PC-3 (cell line): ENCODE results near the gene BRI3. TPM values are rescaled to one million over a fixed set of nuclear protein-coding genes. Genes with fewer than 3 reads are reported as not detected.

Experiments used
- ATAC-seq: fragments of 200-7000 bp; cut with Tn5 transposase; 2 replicates; pipeline ENCODE4 v1.9.1; 2020; ENCODE audit warnings: mild to moderate bottlenecking, moderate library complexity
- BruUV-seq: library from RNA; stranded (reverse); fragments of 400-500 nt; replicated peaks from 2 replicates; lab custom pipeline; 2021; lab: Mats Ljungman, UMichigan
- CTCF ChIA-PET: fragments of 300-600 bp; sonication (Branson Sonifier 250); formaldehyde crosslinking; loops from one replicate; lab custom pipeline; 2022; ENCODE audit warnings: antibody characterized with exemption; lab: Charles Lee
- POLR2A ChIA-PET: fragments of 300-600 bp; sonication (Branson Sonifier 250); formaldehyde crosslinking; loops from one replicate; lab custom pipeline; 2022; ENCODE audit warnings: antibody characterized with exemption; ENCODE audit not compliant: unreplicated experiment; lab: Charles Lee
- DNase-seq: peaks from one replicate; pipeline ENCODE4 v3.0.0-alpha.2; 2015
- H2AFZ ChIP-seq: fragments of 300-600 bp; sonication (generic); 2 replicates; pipeline ENCODE4 v1.6.0; 2016; ENCODE audit warnings: antibody characterized with exemption, low read length
- H3F3A ChIP-seq: fragments of 300-600 bp; sonication (generic); one replicate; pipeline ENCODE4 v1.6.0; 2017; ENCODE audit warnings: antibody characterized with exemption, low read length, control low read depth, mild to moderate bottlenecking; ENCODE audit not compliant: unreplicated experiment
- H3K27ac ChIP-seq: fragments of 300-600 bp; sonication (generic); 2 replicates; pipeline ENCODE4 v1.5.1; 2016; ENCODE audit warnings: mild to moderate bottlenecking, low read length
- H3K27me3 ChIP-seq: fragments of 300-600 bp; sonication (generic); 2 replicates; pipeline ENCODE4 v1.6.1; 2016; ENCODE audit warnings: low read length, mixed read lengths
- H3K36me3 ChIP-seq: fragments of 300-600 bp; sonication (generic); 2 replicates; pipeline ENCODE4 v1.6.1; 2016; ENCODE audit warnings: low read depth, mixed run types, low read length, mixed read lengths
- H3K4me1 ChIP-seq: fragments of 300-600 bp; sonication (generic); 2 replicates; pipeline ENCODE4 v1.5.1; 2016; ENCODE audit warnings: low read length; ENCODE audit not compliant: insufficient read depth
- H3K4me2 ChIP-seq: fragments of 300-600 bp; sonication (generic); 2 replicates; pipeline ENCODE4 v1.6.0; 2016; ENCODE audit warnings: low read length
- H3K4me3 ChIP-seq: fragments of 300-600 bp; sonication (generic); 2 replicates; pipeline ENCODE4 v1.5.1; 2016; ENCODE audit warnings: mild to moderate bottlenecking, low read length, mixed read lengths
- H3K79me2 ChIP-seq: fragments of 300-600 bp; sonication (generic); 2 replicates; pipeline ENCODE4 v1.6.1; 2017; ENCODE audit warnings: low read length, mixed read lengths
- H3K9ac ChIP-seq: fragments of 300-600 bp; sonication (generic); 2 replicates; pipeline ENCODE4 v1.6.0; 2016; ENCODE audit warnings: mild to moderate bottlenecking, low read length
- H3K9me2 ChIP-seq: fragments of 300-600 bp; sonication (generic); replicated peaks from 2 replicates; pipeline ENCODE4 v1.6.1; 2016; ENCODE audit warnings: mixed run types, low read length, mixed read lengths
- H3K9me3 ChIP-seq: fragments of 300-600 bp; sonication (generic); 2 replicates; pipeline ENCODE4 v1.6.1; 2016; ENCODE audit warnings: low read length, mixed read lengths
- H4K20me1 ChIP-seq: fragments of 300-600 bp; sonication (generic); 2 replicates; pipeline ENCODE4 v1.6.1; 2016; ENCODE audit warnings: low read length, mixed read lengths
- CTCF ChIP-seq: fragments of 300-600 bp; sonication (generic); conservative IDR thresholded peaks from 2 replicates; pipeline ENCODE4 v1.5.1; 2017; ENCODE audit warnings: antibody characterized with exemption, low read depth, mild to moderate bottlenecking, low read length
- EZH2 ChIP-seq: fragments of 300-600 bp; sonication (generic); IDR thresholded peaks from one replicate; pipeline ENCODE4 v1.6.1; 2017; ENCODE audit warnings: antibody characterized with exemption, mild to moderate bottlenecking, low read length; ENCODE audit not compliant: unreplicated experiment
- EZH2phosphoT487 ChIP-seq: fragments of 300-600 bp; sonication (generic); IDR thresholded peaks from 2 replicates; pipeline ENCODE4 v1.6.1; 2018; ENCODE audit warnings: mild to moderate bottlenecking, antibody characterized with exemption, low read length, borderline replicate concordance
- intact Hi-C: fragments of 100-400 bp; cut with micrococcal nuclease; formaldehyde crosslinking; loops from 2 replicates; pipeline ENCODE4 v1.9.0; 2023
- total RNA-seq: library from RNA; depleted of rRNA; stranded (reverse); fragments of >200 nt; gene quantifications from 2 replicates; pipeline ENCODE4 v1.2.3, GENCODE V29; 2014

Gene BRI3
- total RNA-seq, 1 experiment from 2014 or later: 55.0 TPM

DNA sequence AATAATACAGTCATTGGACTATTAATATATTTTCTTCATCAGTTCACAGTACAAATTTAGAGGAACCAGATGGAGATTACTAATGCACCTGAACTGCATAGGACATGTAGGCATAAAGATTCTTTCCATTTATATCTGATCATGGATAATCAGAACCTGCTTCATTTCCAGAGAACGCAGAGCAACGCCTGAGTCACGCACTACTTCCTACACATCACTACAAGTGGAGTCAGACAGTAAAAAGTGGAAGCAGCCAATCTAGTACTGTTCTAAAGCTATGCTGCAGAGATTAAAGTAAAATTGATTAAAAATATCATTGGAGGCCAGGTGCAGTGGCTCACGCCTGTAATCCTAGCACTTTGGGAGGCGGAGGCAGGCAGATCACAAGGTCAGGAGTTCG is 43.3 kb downstream of the BRI3 start:
- H3F3A ChIP-seq: no peaks in the 10 kb centered on the region
- H3K79me2 ChIP-seq: peaks cover 33% of the 10 kb centered on the region
- no peak overlapping the region for H3K4me2 ChIP-seq
- DNase-seq (no peak), ATAC-seq (no peak)
- ChIA-PET POLR2A (no interaction called here), CTCF (no interaction called here)
- H4K20me1 ChIP-seq: 0 out of 2 replicates have a peak, but pooled peaks cover 3% of the 10 kb centered on the region
- no peak overlapping the region for H3K9ac ChIP-seq
- no peak overlapping the region for H3K4me3 ChIP-seq
- no peak for TF ChIP-seq CTCF
- TF ChIP-seq EZH2: no peak
- no peak for TF ChIP-seq EZH2phosphoT487
- no peaks in the 10 kb centered on the region for H3K27me3 ChIP-seq
- H3K9me2 ChIP-seq: no peaks in the 10 kb centered on the region
- no TSS peak for BruUV-seq
- H3K9me3 ChIP-seq: no peaks in the 10 kb centered on the region
- H3K36me3 ChIP-seq: no peaks in the 10 kb centered on the region; the same call in 1 of the 2 replicates
- H3K4me1 ChIP-seq: no peaks in the 10 kb centered on the region
- no peak overlapping the region for H2AFZ ChIP-seq
- intact Hi-C loops: no loop called here
- H3K27ac ChIP-seq: no peak overlapping the region

DNA sequence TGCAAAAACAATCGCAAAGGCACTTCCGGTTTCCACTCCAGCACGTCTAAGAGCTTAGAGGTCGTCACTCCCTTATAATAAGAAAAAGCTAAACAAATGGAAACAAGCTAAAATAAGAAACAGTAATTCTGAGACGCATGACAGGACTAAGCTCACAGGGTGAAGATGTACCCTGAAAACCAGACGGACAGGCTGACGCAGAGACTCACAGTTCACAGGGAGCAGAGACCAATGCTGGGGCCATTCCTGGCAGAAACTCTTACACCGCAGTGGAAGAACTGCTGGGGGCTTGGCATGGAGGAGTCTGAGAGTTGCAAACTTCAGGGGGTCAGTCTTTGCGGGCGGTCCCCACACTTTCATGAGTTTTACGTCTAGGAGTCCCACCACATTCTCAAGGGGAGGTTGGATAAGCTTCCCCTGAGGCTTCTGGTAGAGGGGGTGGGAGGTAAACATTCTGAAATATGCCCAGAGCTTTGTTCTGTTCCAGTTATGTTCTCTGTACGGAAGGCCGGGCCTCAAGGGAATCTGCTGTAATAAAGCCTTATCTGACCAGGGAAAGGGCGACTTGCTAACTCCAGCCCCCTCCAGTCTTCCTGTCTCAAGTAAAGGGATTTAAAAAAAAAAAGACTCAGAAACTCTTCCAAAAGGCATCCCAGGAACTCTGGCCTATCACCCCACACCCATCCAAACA is 47.8 kb downstream of the BRI3 start:
- Histone ChIP-seq H3K4me2 (no peak overlapping the region), H3K79me2 (peaks cover 14% of the 10 kb centered on the region; the same call in 1 of the 2 replicates), H3K4me1 (no peaks in the 10 kb centered on the region), H3K36me3 (peaks cover 2% of the 10 kb centered on the region; the same call in 1 of the 2 replicates), H2AFZ (no peak overlapping the region), H3K9ac (no peak overlapping the region), H3K4me3 (no peak overlapping the region), H3K9me2 (no peaks in the 10 kb centered on the region), H3K27me3 (no peaks in the 10 kb centered on the region), H3K27ac (no peak overlapping the region), H4K20me1 (no peaks in the 10 kb centered on the region), H3K9me3 (no peaks in the 10 kb centered on the region), H3F3A (no peaks in the 10 kb centered on the region)
- DNase-seq: no peak
- BruUV-seq: no TSS peak
- ATAC-seq: no peak
- ChIA-PET POLR2A (no interaction called here), CTCF (no interaction called here)
- intact Hi-C loops: no loop called here
- TF ChIP-seq EZH2phosphoT487: no peak
- TF ChIP-seq CTCF: no peak
- TF ChIP-seq EZH2: no peak

- H3K27ac ChIP-seq: no peak overlapping the region
- BruUV-seq: no TSS peak
- no peak overlapping the region for H2AFZ ChIP-seq
- ChIA-PET CTCF (no interaction called here), POLR2A (no interaction called here)
- no peaks in the 10 kb centered on the region for H3K27me3 ChIP-seq
- no peaks in the 10 kb centered on the region for H4K20me1 ChIP-seq
- H3K9me2 ChIP-seq: no peaks in the 10 kb centered on the region
- no peak overlapping the region for H3K4me3 ChIP-seq
- no peaks in the 10 kb centered on the region for H3K4me1 ChIP-seq
- H3K4me2 ChIP-seq: no peak overlapping the region
- DNase-seq: no peak
- TF ChIP-seq EZH2 (no peak), CTCF (no peak), EZH2phosphoT487 (no peak)
- no peak overlapping the region for H3K9ac ChIP-seq
- no peak for ATAC-seq
- H3K79me2 ChIP-seq: peaks cover 14% of the 10 kb centered on the region; the same call in 1 of the 2 replicates
- intact Hi-C loops: no loop called here
- no peaks in the 10 kb centered on the region for H3F3A ChIP-seq
- H3K9me3 ChIP-seq: no peaks in the 10 kb centered on the region
- peaks cover 2% of the 10 kb centered on the region; the same call in 1 of the 2 replicates for H3K36me3 ChIP-seq
These were observed 48.4 kb downstream of the BRI3 start for GRCh38 chr7:98329791-98330373.
